ENCODE results near the gene MFN1. TPM values are rescaled to one million over a fixed set of nuclear protein-coding genes. Genes with fewer than 3 reads are reported as not detected.

The MFN1 gene
- total and polyA plus RNA-seq, 2 of the 13 experiments (the other 11 are each of a cell fraction or from before 2014, with no cell fraction given): 25.2 to 37.5 TPM

DNA sequence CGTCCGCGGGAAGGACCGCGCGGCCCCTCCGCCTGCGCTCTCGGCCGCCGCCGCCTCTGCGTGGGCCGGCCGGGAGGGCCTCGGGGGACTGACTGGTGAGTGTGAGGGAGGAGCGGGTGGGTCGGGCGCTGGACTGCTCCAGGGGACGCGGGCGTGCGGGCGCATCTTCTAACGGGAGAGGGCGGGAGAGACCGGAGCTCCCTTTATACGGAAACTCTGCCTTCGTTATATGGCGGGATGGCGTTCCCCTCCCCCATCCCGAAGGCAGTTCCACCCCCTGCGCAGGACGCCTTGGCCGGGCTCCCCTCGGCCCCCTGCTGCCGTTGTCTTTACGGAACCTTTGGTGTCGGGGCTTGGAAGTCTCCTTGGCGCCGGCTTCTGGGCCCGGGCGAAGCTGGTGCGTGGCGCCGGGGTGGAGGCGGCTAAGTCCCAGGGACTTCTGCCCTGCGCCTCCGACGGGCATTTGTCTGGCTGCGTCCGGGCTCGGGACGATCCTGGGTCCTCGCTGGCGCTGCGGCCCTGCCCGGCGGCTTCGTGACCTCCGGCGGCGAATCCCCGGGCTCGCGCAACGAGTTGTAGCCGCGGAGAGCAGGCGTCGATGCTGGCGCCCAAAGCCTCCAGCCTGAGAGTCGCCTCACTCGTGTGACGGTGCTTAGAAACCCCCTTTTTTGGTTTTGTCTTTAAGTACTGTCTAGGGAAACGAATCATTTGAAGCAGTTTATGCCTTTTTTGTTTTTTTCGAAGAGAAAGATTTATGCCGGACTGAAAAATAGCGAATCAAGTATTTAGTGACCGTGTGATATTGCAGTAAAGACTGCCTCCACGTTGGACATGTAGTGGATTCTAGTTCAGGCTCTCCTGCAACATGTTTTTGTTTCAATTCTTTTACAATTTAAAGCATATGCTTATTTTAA lies 24.1 kb upstream of the MFN1 start (continued):
- TF ChIP-seq, protein P1, sequence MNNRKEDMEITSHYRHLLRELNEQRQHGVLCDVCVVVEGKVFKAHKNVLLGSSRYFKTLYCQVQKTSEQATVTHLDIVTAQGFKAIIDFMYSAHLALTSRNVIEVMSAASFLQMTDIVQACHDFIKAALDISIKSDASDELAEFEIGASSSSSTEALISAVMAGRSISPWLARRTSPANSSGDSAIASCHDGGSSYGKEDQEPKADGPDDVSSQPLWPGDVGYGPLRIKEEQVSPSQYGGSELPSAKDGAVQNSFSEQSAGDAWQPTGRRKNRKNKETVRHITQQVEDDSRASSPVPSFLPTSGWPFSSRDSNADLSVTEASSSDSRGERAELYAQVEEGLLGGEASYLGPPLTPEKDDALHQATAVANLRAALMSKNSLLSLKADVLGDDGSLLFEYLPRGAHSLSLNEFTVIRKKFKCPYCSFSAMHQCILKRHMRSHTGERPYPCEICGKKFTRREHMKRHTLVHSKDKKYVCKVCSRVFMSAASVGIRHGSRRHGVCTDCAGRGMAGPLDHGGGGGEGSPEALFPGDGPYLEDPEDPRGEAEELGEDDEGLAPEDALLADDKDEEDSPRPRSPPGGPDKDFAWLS (CRISPR knock-in tag; IDR thresholded peaks at IDR 0.05; ENCODE audit: borderline replicate concordance): no peak
- TF ChIP-seq PHF5A (CRISPR knock-in tag; IDR thresholded peaks at IDR 0.05; ENCODE audit: low read depth, unreplicated experiment) (no peak), HOXA3 (CRISPR knock-in tag; IDR thresholded peaks at IDR 0.05) (no peak), POLR2G (IDR thresholded peaks at IDR 0.05; ENCODE audit: low read depth, low read length) (0 out of 2 replicates have a peak, but pooled peaks have one; percentile 16), ARNT2 (CRISPR knock-in tag; IDR thresholded peaks at IDR 0.05; ENCODE audit: low read depth) (peak; percentile 53; the same call in 1 of the 2 replicates), ZNF772 (CRISPR knock-in tag; IDR thresholded peaks at IDR 0.05) (no peak), ZNF83 (CRISPR knock-in tag; IDR thresholded peaks at IDR 0.05; ENCODE audit: borderline replicate concordance) (no peak), DMTF1 (CRISPR knock-in tag; IDR thresholded peaks at IDR 0.05) (no peak), TFE3 (CRISPR knock-in tag; IDR thresholded peaks at IDR 0.05) (no peak), CAMTA2 (CRISPR knock-in tag; IDR thresholded peaks at IDR 0.05; ENCODE audit: borderline replicate concordance) (no peak), TAF1 (CRISPR knock-in tag; IDR thresholded peaks at IDR 0.05) (no peak; the same call in 1 of the 2 replicates), BCLAF1 (IDR thresholded peaks at IDR 0.05) (no peak)
- TF ChIP-seq, protein P2, sequence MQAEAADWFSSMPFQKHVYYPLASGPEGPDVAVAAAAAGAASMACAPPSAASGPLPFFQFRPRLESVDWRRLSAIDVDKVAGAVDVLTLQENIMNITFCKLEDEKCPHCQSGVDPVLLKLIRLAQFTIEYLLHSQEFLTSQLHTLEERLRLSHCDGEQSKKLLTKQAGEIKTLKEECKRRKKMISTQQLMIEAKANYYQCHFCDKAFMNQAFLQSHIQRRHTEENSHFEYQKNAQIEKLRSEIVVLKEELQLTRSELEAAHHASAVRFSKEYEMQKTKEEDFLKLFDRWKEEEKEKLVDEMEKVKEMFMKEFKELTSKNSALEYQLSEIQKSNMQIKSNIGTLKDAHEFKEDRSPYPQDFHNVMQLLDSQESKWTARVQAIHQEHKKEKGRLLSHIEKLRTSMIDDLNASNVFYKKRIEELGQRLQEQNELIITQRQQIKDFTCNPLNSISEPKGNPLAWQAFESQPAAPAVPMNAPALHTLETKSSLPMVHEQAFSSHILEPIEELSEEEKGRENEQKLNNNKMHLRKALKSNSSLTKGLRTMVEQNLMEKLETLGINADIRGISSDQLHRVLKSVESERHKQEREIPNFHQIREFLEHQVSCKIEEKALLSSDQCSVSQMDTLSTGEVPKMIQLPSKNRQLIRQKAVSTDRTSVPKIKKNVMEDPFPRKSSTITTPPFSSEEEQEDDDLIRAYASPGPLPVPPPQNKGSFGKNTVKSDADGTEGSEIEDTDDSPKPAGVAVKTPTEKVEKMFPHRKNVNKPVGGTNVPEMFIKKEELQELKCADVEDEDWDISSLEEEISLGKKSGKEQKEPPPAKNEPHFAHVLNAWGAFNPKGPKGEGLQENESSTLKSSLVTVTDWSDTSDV (CRISPR knock-in tag; IDR thresholded peaks at IDR 0.05): no peak
- TF ChIP-seq, protein P3, sequence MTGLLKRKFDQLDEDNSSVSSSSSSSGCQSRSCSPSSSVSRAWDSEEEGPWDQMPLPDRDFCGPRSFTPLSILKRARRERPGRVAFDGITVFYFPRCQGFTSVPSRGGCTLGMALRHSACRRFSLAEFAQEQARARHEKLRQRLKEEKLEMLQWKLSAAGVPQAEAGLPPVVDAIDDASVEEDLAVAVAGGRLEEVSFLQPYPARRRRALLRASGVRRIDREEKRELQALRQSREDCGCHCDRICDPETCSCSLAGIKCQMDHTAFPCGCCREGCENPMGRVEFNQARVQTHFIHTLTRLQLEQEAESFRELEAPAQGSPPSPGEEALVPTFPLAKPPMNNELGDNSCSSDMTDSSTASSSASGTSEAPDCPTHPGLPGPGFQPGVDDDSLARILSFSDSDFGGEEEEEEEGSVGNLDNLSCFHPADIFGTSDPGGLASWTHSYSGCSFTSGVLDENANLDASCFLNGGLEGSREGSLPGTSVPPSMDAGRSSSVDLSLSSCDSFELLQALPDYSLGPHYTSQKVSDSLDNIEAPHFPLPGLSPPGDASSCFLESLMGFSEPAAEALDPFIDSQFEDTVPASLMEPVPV (CRISPR knock-in tag; IDR thresholded peaks at IDR 0.05): no peak
